HCT116 (cell line): ENCODE results near the gene LRBA. TPM values are rescaled to one million over a fixed set of nuclear protein-coding genes. Genes with fewer than 3 reads are reported as not detected.

Source experiments
- ATAC-seq: fragments of 200-7000 bp; cut with Tn5 transposase; 2 replicates; pipeline ENCODE4 v1.9.1; 2020; ENCODE audit warnings: mild to moderate bottlenecking, moderate library complexity
- BruUV-seq: library from RNA; stranded (reverse); fragments of 400-500 nt; replicated peaks from 2 replicates; lab custom pipeline; 2021; lab: Mats Ljungman, UMichigan
- CTCF ChIA-PET: fragments of 300-600 bp; sonication (Branson Sonifier 250); formaldehyde crosslinking; loops from one replicate; lab custom pipeline; 2021; ENCODE audit warnings: antibody characterized with exemption; lab: Charles Lee
- POLR2A ChIA-PET: fragments of 300-600, 350-600 bp; sonication (Branson Sonifier 250); formaldehyde crosslinking; loops from one replicate; lab custom pipeline; 2021; ENCODE audit warnings: antibody characterized with exemption; lab: Charles Lee
- RAD21 ChIA-PET, 2 experiments: fragments of 300-600 bp; sonication (Branson Sonifier 250); formaldehyde crosslinking; loops; one replicate each; lab custom pipeline; 2023; ENCODE audit warnings: low total read pairs in 2 of 2; ENCODE audit not compliant: uncharacterized antibody in 2 of 2, unreplicated experiment in 2 of 2, low non-redundant PET in 1 of 2; lab: Charles Lee
- DNase-seq: peaks from one replicate; pipeline ENCODE4 v3.0.0-alpha.2; 2010; ENCODE audit warnings: low read depth, low spot score
- H2AFZ ChIP-seq: fragments of 200-600 bp; shearing (Covaris generic), sonication (generic); 2 replicates; pipeline ENCODE4 v1.6.1; 2017; ENCODE audit warnings: low read depth, mixed run types, mixed read lengths, antibody characterized with exemption, low read length; ENCODE audit not compliant: poor library complexity, severe bottlenecking
- H3K27ac ChIP-seq: 2 replicates; pipeline ENCODE4 v1.5.1; 2012; ENCODE audit warnings: low read depth, low read length
- H3K27me3 ChIP-seq: fragments of 200-600 bp; sonication (generic); 2 replicates; pipeline ENCODE4 v1.6.1; 2016; ENCODE audit warnings: mixed run types, low read length, mixed read lengths; ENCODE audit not compliant: insufficient read depth
- H3K36me3 ChIP-seq, 2 experiments: fragments of 200-500 bp in 1 of 2; fragments of 200-600 bp in 1 of 2; sonication (Bioruptor generic) in 1 of 2; sonication (generic) in 1 of 2; 2 replicates each; pipeline versions ENCODE4 v1.5.1 to v1.6.1; 2014 to 2016; ENCODE audit warnings: low read length in 2 of 2, inconsistent platforms in 1 of 2, mixed read lengths in 1 of 2, mixed run types in 1 of 2; ENCODE audit not compliant: insufficient read depth in 2 of 2, control insufficient read depth in 1 of 2
- H3K4me1 ChIP-seq, 2 experiments: fragments of 200-600 bp in 1 of 2; sonication (generic) in 1 of 2; 2 replicates each; pipeline versions ENCODE4 v1.5.1 to v1.6.1; 2012 to 2017; ENCODE audit warnings: low read length in 2 of 2, inconsistent platforms in 1 of 2, mild to moderate bottlenecking in 1 of 2, mixed read lengths in 1 of 2, mixed run types in 1 of 2, moderate library complexity in 1 of 2; ENCODE audit not compliant: insufficient read depth in 2 of 2, control insufficient read depth in 1 of 2
- H3K4me2 ChIP-seq: fragments of 200-600 bp; sonication (generic); 2 replicates; pipeline ENCODE4 v1.6.1; 2017; ENCODE audit warnings: mixed run types, low read length, mixed read lengths
- H3K4me3 ChIP-seq, 2 experiments: fragments of 200-600 bp in 1 of 2; sonication (generic) in 1 of 2; replicated peaks in 1 of 2; 2 replicates each; pipeline ENCODE4 v1.5.1; 2011 to 2016; ENCODE audit warnings: low read length in 2 of 2, control low read depth in 1 of 2, low read depth in 1 of 2, mild to moderate bottlenecking in 1 of 2, mixed read lengths in 1 of 2, mixed run types in 1 of 2
- H3K79me2 ChIP-seq: fragments of 200-600 bp; sonication (generic); 2 replicates; pipeline ENCODE4 v1.6.1; 2017; ENCODE audit warnings: mild to moderate bottlenecking, mixed run types, low read length, moderate library complexity, mixed read lengths; ENCODE audit not compliant: insufficient read depth
- H3K9ac ChIP-seq: fragments of 200-600 bp; sonication (generic); 2 replicates; pipeline ENCODE4 v1.6.1; 2016; ENCODE audit warnings: low read length, mixed read lengths
- H3K9me2 ChIP-seq: fragments of 200-600 bp; sonication (generic), shearing (Covaris generic); 2 replicates; pipeline ENCODE4 v1.6.1; 2017; ENCODE audit warnings: mixed run types, mild to moderate bottlenecking, moderate library complexity; ENCODE audit not compliant: insufficient read depth
- H3K9me3 ChIP-seq, 2 experiments: fragments of 200-500 bp in 1 of 2; fragments of 200-600 bp in 1 of 2; sonication (Bioruptor generic) in 1 of 2; sonication (generic) in 1 of 2; 2 replicates each; pipeline ENCODE4 v1.6.1; 2014 to 2017; ENCODE audit warnings: low read length in 2 of 2, mixed read lengths in 2 of 2, inconsistent platforms in 1 of 2, low read depth in 1 of 2, mild to moderate bottlenecking in 1 of 2, mixed run types in 1 of 2, moderate library complexity in 1 of 2; ENCODE audit not compliant: control insufficient read depth in 1 of 2, insufficient read depth in 1 of 2
- H4K20me1 ChIP-seq: fragments of 200-600 bp; sonication (generic), shearing (Covaris generic); 2 replicates; pipeline ENCODE4 v1.6.1; 2017; ENCODE audit warnings: mixed run types, mild to moderate bottlenecking, moderate library complexity; ENCODE audit not compliant: insufficient read depth
- ATF3 ChIP-seq: IDR thresholded peaks from 2 replicates; pipeline ENCODE4 v1.6.1; 2012
- CBX3 ChIP-seq: IDR thresholded peaks from 2 replicates; pipeline ENCODE4 v1.6.1; 2012; ENCODE audit warnings: low read depth
- EGR1 ChIP-seq: IDR thresholded peaks from 2 replicates; pipeline ENCODE4 v1.6.1; 2012; ENCODE audit warnings: low read depth
- ELF1 ChIP-seq: IDR thresholded peaks from 2 replicates; pipeline ENCODE4 v1.6.1; 2012; ENCODE audit warnings: low read depth, borderline replicate concordance
- EZH2 ChIP-seq: fragments of 200-600 bp; sonication (generic); IDR thresholded peaks from 2 replicates; pipeline ENCODE4 v1.6.1; 2017; ENCODE audit warnings: antibody characterized with exemption, mixed run types
- EZH2phosphoT487 ChIP-seq: fragments of 200-600 bp; IDR thresholded peaks from 2 replicates; pipeline ENCODE4 v1.6.1; 2018; ENCODE audit warnings: antibody characterized with exemption, borderline replicate concordance
- FOSL1 ChIP-seq: IDR thresholded peaks from 2 replicates; pipeline ENCODE4 v1.6.1; 2012; ENCODE audit warnings: low read depth
- JUND ChIP-seq: IDR thresholded peaks from 2 replicates; pipeline ENCODE4 v1.6.1; 2012
- MAX ChIP-seq: IDR thresholded peaks from 2 replicates; pipeline ENCODE4 v1.6.1; 2012
- RAD21 ChIP-seq: IDR thresholded peaks from 2 replicates; pipeline ENCODE4 v1.6.1; 2012; ENCODE audit warnings: low read depth, mild to moderate bottlenecking
- SP1 ChIP-seq: IDR thresholded peaks from 2 replicates; pipeline ENCODE4 v1.6.1; 2012; ENCODE audit warnings: low read depth
- SRF ChIP-seq: IDR thresholded peaks from 2 replicates; pipeline ENCODE4 v1.6.1; 2012; ENCODE audit warnings: low read depth
- TCF7L2 ChIP-seq: IDR thresholded peaks from 2 replicates; pipeline ENCODE4 v1.7.0; 2011; ENCODE audit warnings: borderline replicate concordance, inconsistent platforms; ENCODE audit not compliant: insufficient read depth, insufficient read length; ENCODE audit errors: extremely low read depth
- YY1 ChIP-seq: IDR thresholded peaks from 2 replicates; pipeline ENCODE4 v1.6.1; 2011; ENCODE audit warnings: low read length, low read depth, moderate library complexity, mild to moderate bottlenecking; ENCODE audit not compliant: insufficient replicate concordance; ENCODE audit errors: extremely low read depth
- ZBTB33 ChIP-seq: IDR thresholded peaks from 2 replicates; pipeline ENCODE4 v1.6.1; 2011; ENCODE audit warnings: mild to moderate bottlenecking, low read length, moderate library complexity; ENCODE audit not compliant: insufficient replicate concordance; ENCODE audit errors: extremely low read depth
- ZFX ChIP-seq: fragments of 450-650 bp; IDR thresholded peaks from 2 replicates; pipeline ENCODE4 v1.6.1; 2017
- intact Hi-C: fragments of 100-400 bp; cut with micrococcal nuclease; formaldehyde crosslinking; loops from 2 replicates; pipeline ENCODE4 v1.10.0; 2022
- total RNA-seq: library from RNA; stranded (reverse); gene quantifications from one replicate; pipeline ENCODE4 v1.2.1, GENCODE V29; 2021; ENCODE audit not compliant: unreplicated experiment

The LRBA gene
- total RNA-seq, 1 experiment from 2014 or later, result 79.8 TPM

GRCh38 chr4:150321113-150321512 lies 694.0 kb downstream of the LRBA start:
- Histone ChIP-seq H3K9me3 (no peaks in the 10 kb centered on the region), H4K20me1 (no peaks in the 10 kb centered on the region), H3K4me3 (no peak overlapping the region), H3K27me3 (no peaks in the 10 kb centered on the region), H3K9me2 (no peaks in the 10 kb centered on the region), H2AFZ (no peak overlapping the region), H3K36me3 (no peaks in the 10 kb centered on the region), H3K9ac (no peak overlapping the region), H3K79me2 (no peaks in the 10 kb centered on the region), H3K27ac (no peak overlapping the region), H3K4me2 (no peak overlapping the region), H3K4me1 (no peaks in the 10 kb centered on the region)
- RAD21 ChIA-PET, result no interaction called here
- intact Hi-C loops, result no loop called here
- POLR2A ChIA-PET, result no interaction called here
- TF ChIP-seq ATF3 (no peak), MAX (no peak), EGR1 (no peak), EZH2phosphoT487 (no peak), SRF (no peak), ZBTB33 (no peak), YY1 (no peak), ZFX (no peak), TCF7L2 (no peak), FOSL1 (no peak), EZH2 (no peak), RAD21 (no peak), ELF1 (no peak), SP1 (no peak), CBX3 (no peak), JUND (no peak)
- CTCF ChIA-PET, result no interaction called here
- DNase-seq, result no peak
- BruUV-seq, result no TSS peak
- ATAC-seq, result no peak
